Karpas-422 (cell line): Measurements from ENCODE around the gene TRAPPC10. TPM values are rescaled to one million over a fixed set of nuclear protein-coding genes. Genes with fewer than 3 reads are reported as not detected.
A peak's percentile ranks its signal among the peaks of the same experiment; 100 is the strongest.

Experiments
- DNase-seq: peaks from one replicate; pipeline ENCODE4 v3.0.0-alpha.2; 2015
- H2AFZ ChIP-seq: fragments of 200-600 bp; sonication (generic); 2 replicates; pipeline ENCODE4 v1.6.1; 2014; ENCODE audit warnings: antibody characterized with exemption, low read length, mixed read lengths
- H3K27ac ChIP-seq: fragments of 200-600 bp; sonication (generic); 2 replicates; pipeline ENCODE4 v1.5.1; 2014; ENCODE audit warnings: mild to moderate bottlenecking, low read length, moderate library complexity
- H3K27me3 ChIP-seq: fragments of 200-600 bp; sonication (generic); 2 replicates; pipeline ENCODE4 v1.6.1; 2014; ENCODE audit warnings: low read length, mixed read lengths
- H3K36me3 ChIP-seq: fragments of 200-600 bp; sonication (generic); 2 replicates; pipeline ENCODE4 v1.6.1; 2014; ENCODE audit warnings: low read length, mixed read lengths; ENCODE audit not compliant: insufficient read depth
- H3K4me1 ChIP-seq: fragments of 200-600 bp; sonication (generic); 2 replicates; pipeline ENCODE4 v1.6.1; 2014; ENCODE audit warnings: mild to moderate bottlenecking, low read length, mixed read lengths
- H3K4me2 ChIP-seq: fragments of 200-600 bp; sonication (generic); 2 replicates; pipeline ENCODE4 v1.6.1; 2014; ENCODE audit warnings: low read length, low read depth, mild to moderate bottlenecking; ENCODE audit not compliant: poor library complexity, severe bottlenecking
- H3K4me3 ChIP-seq: fragments of 200-600 bp; sonication (generic); 2 replicates; pipeline ENCODE4 v1.5.1; 2014; ENCODE audit warnings: mild to moderate bottlenecking, antibody characterized with exemption, low read length, mixed read lengths
- H3K79me2 ChIP-seq: fragments of 200-600 bp; sonication (generic); 2 replicates; pipeline ENCODE4 v1.6.1; 2014; ENCODE audit warnings: mild to moderate bottlenecking, low read length, mixed read lengths
- H3K9ac ChIP-seq: fragments of 200-600 bp; sonication (generic); 2 replicates; pipeline ENCODE4 v1.6.0; 2014; ENCODE audit warnings: low read length
- H3K9me2 ChIP-seq: fragments of 200-600 bp; sonication (generic), shearing (Covaris generic); replicated peaks from 2 replicates; pipeline ENCODE4 v1.6.0; 2014; ENCODE audit warnings: mild to moderate bottlenecking, low read length, moderate library complexity; ENCODE audit not compliant: insufficient read depth
- H3K9me3 ChIP-seq: fragments of 300-700, 200-600 bp; sonication (generic); 2 replicates; pipeline ENCODE4 v1.6.1; 2014; ENCODE audit warnings: low read length, mixed read lengths
- H4K20me1 ChIP-seq: fragments of 200-600 bp; sonication (generic); 2 replicates; pipeline ENCODE4 v1.6.1; 2014; ENCODE audit warnings: mild to moderate bottlenecking, antibody characterized with exemption, low read length, low read depth; ENCODE audit not compliant: insufficient read depth
- total RNA-seq: library from RNA; depleted of rRNA; stranded (reverse); fragments of >200 nt; shearing (Covaris generic); gene quantifications from 2 replicates; pipeline ENCODE4 v1.2.3, GENCODE V29; 2014; ENCODE audit warnings: low replicate concordance

Gene TRAPPC10
- total RNA-seq, 1 experiment from 2014 or later, result 40.3 TPM

- Histone ChIP-seq H3K36me3 (peaks cover 3% of the 10 kb centered on the region; the same call in 1 of the 2 replicates), H3K27me3 (no peaks in the 10 kb centered on the region), H3K9me3 (no peaks in the 10 kb centered on the region), H3K9me2 (no peaks in the 10 kb centered on the region), H2AFZ (no peak overlapping the region), H3K4me3 (no peak overlapping the region), H3K4me1 (peaks cover 3% of the 10 kb centered on the region), H3K79me2 (no peaks in the 10 kb centered on the region), H3K27ac (no peak overlapping the region), H3K4me2 (no peak overlapping the region), H4K20me1 (no peaks in the 10 kb centered on the region), H3K9ac (no peak overlapping the region)
- DNase-seq, result no peak
Measured at GRCh38 chr21:43971201-43971991, 40.7 kb upstream of the TRAPPC10 start.

GRCh38 chr21:43971992-43972255 is 40.2 kb upstream of the TRAPPC10 start:
- H3K27me3 ChIP-seq, result no peaks in the 10 kb centered on the region
- H3K27ac ChIP-seq, result no peak overlapping the region
- no peak overlapping the region for H3K4me3 ChIP-seq
- H3K79me2 ChIP-seq, result no peaks in the 10 kb centered on the region
- H3K4me1 ChIP-seq, result peaks cover 8% of the 10 kb centered on the region
- H3K9ac ChIP-seq, result no peak overlapping the region
- peaks cover 3% of the 10 kb centered on the region; the same call in 1 of the 2 replicates for H3K36me3 ChIP-seq
- H3K9me2 ChIP-seq, result no peaks in the 10 kb centered on the region
- H4K20me1 ChIP-seq, result no peaks in the 10 kb centered on the region
- no peak overlapping the region for H3K4me2 ChIP-seq
- no peaks in the 10 kb centered on the region for H3K9me3 ChIP-seq
- DNase-seq, result no peak
- H2AFZ ChIP-seq, result no peak overlapping the region

- Histone ChIP-seq H4K20me1 (no peaks in the 10 kb centered on the region), H3K9me3 (no peaks in the 10 kb centered on the region), H3K79me2 (no peaks in the 10 kb centered on the region), H3K27me3 (no peaks in the 10 kb centered on the region), H2AFZ (no peak overlapping the region), H3K36me3 (peaks cover 5% of the 10 kb centered on the region), H3K27ac (no peak overlapping the region), H3K9ac (no peak overlapping the region), H3K4me2 (no peak overlapping the region), H3K4me3 (no peak overlapping the region), H3K4me1 (peaks cover 13% of the 10 kb centered on the region), H3K9me2 (no peaks in the 10 kb centered on the region)
- DNase-seq, result no peak
Measured at GRCh38 chr21:43972850-43973633, 39.1 kb upstream of the TRAPPC10 start.

GRCh38 chr21:43973634-43973955 is 38.5 kb upstream of the TRAPPC10 start:
- Histone ChIP-seq H3K36me3 (peaks cover 10% of the 10 kb centered on the region), H3K27me3 (no peaks in the 10 kb centered on the region), H3K4me2 (no peak overlapping the region), H3K9me3 (no peaks in the 10 kb centered on the region), H3K9ac (no peak overlapping the region), H2AFZ (no peak overlapping the region), H3K4me3 (no peak overlapping the region), H3K9me2 (no peaks in the 10 kb centered on the region), H3K79me2 (no peaks in the 10 kb centered on the region), H3K4me1 (peaks cover 13% of the 10 kb centered on the region), H4K20me1 (no peaks in the 10 kb centered on the region), H3K27ac (no peak overlapping the region)
- DNase-seq, result no peak

DNA sequence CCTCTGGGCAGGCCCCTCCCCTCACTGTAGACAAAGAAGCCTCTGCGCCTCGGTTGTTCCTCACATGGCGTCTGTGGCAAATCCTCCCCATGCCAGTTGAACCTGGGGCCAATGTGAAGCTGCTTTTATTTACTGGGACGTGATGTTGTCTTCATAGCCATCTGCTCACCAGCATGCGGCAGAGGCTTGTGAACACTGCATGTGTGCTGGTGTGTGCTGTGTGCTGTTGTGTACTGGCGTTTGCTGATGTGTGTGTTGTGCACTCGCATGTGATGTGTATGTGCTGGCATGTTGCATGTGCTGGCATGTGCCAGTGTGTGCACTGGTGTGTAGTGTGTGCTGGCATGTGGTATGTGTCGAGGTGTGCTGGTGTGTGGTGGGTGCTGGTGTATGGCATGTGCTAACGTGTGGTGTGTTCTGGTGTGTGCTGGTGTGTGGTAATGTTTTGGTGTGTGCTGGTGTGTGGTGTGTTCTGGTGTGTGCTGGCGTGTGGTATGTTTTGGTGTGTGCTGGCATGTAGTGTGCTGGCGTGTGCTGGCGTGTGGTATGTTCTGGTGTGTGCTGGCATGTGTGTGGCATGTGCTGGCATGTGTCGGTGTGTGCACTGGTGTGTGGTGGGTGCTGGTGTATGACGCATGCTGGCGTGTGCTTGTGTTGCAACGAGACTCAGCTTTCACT is 37.2 kb upstream of the TRAPPC10 start:
- Histone ChIP-seq H2AFZ (no peak overlapping the region), H4K20me1 (no peaks in the 10 kb centered on the region), H3K79me2 (no peaks in the 10 kb centered on the region), H3K27ac (no peak overlapping the region), H3K9me2 (no peaks in the 10 kb centered on the region), H3K4me3 (no peak overlapping the region), H3K27me3 (no peaks in the 10 kb centered on the region), H3K36me3 (peaks cover 11% of the 10 kb centered on the region), H3K9ac (no peak overlapping the region), H3K4me1 (peaks cover 13% of the 10 kb centered on the region), H3K4me2 (no peak overlapping the region), H3K9me3 (no peaks in the 10 kb centered on the region)
- DNase-seq, result no peak

DNA sequence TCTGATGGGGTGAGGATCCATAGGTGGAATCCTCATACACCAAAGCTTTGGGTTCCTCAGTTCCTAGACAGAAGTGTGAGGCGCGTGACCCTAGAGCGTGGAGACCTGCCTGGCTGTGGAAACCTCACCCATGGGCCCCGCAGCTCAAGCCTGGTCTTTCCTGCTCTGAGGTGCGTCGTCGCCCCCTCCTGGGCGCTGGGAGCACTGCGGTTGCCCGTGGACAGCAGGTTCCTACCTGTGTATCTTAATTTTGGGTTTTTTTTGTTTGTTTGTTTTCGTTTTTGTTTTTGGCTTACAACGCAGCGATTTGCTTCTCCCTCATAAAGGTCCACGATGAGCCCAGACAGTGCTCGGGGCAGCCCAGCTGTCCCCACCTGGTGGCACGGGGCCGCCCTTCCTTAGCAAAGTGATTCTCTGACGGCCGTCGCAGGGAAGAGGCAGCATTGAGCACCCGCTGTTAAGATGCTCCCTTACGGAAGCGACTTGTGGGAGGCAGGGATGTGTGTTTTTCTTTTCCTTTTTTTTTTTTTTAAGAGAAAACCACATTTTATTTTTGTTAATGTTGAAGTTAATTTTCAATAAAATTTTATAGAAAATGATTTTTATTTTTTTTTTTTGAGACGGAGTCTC is 36.5 kb upstream of the TRAPPC10 start:
- Histone ChIP-seq H3K27ac (no peak overlapping the region), H3K4me2 (no peak overlapping the region), H3K9me3 (no peaks in the 10 kb centered on the region), H3K9ac (no peak overlapping the region), H3K36me3 (peaks cover 11% of the 10 kb centered on the region), H3K79me2 (no peaks in the 10 kb centered on the region), H3K4me3 (no peak overlapping the region), H3K9me2 (no peaks in the 10 kb centered on the region), H3K27me3 (no peaks in the 10 kb centered on the region), H2AFZ (no peak overlapping the region), H4K20me1 (no peaks in the 10 kb centered on the region), H3K4me1 (peaks cover 13% of the 10 kb centered on the region)
- DNase-seq, result peak; percentile 90

- peaks cover 8% of the 10 kb centered on the region for H3K36me3 ChIP-seq
- H3K9me2 ChIP-seq, result no peaks in the 10 kb centered on the region
- H4K20me1 ChIP-seq, result no peaks in the 10 kb centered on the region
Measured at GRCh38 chr21:43976661-43977060, 35.4 kb upstream of the TRAPPC10 start.

DNA sequence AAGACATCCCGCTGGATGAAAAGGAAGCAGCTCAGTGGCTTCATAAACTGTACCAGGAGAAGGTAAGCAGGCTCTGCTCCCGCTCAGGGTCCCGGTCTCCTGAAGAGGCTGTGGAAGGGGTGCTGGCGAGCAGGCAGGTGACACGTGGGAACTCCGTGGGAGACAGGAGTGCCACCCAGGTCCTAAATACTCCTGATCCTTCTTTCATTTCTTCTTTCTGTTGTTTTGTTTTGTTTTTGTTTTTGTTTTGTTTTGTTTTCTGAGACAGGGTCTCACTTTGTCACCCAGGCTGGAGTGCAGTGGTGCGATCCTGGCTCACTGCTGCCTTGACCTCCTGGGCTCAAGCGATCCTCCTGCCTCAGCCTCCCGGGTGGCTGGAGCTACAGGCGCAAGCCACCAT is 34.0 kb upstream of the TRAPPC10 start:
- Histone ChIP-seq H3K9ac (no peak overlapping the region), H3K9me2 (no peaks in the 10 kb centered on the region), H3K4me1 (peaks cover 13% of the 10 kb centered on the region), H3K4me3 (no peak overlapping the region), H3K36me3 (peaks cover 8% of the 10 kb centered on the region), H3K4me2 (no peak overlapping the region), H2AFZ (no peak overlapping the region), H3K27me3 (no peaks in the 10 kb centered on the region), H4K20me1 (no peaks in the 10 kb centered on the region), H3K9me3 (no peaks in the 10 kb centered on the region), H3K79me2 (no peaks in the 10 kb centered on the region), H3K27ac (no peak overlapping the region)
- no peak for DNase-seq

More at GRCh38 chr21:43976661-43977060, 35.4 kb upstream of the TRAPPC10 start:
- Histone ChIP-seq H3K27me3 (no peaks in the 10 kb centered on the region), H3K9ac (no peak overlapping the region), H3K4me3 (no peak overlapping the region), H2AFZ (no peak overlapping the region), H3K9me3 (no peaks in the 10 kb centered on the region), H3K4me1 (peaks cover 13% of the 10 kb centered on the region), H3K4me2 (no peak overlapping the region), H3K27ac (no peak overlapping the region), H3K79me2 (no peaks in the 10 kb centered on the region)
- no peak for DNase-seq
